ENCODE measurements around the gene DMWD. TPM values are rescaled to one million over a fixed set of nuclear protein-coding genes. Genes with fewer than 3 reads are reported as not detected.

DMWD gene
- total RNA-seq, 1 experiment from 2014 or later: 35.4 TPM

GRCh38 chr19:45789035-45789786 lies 3.4 kb downstream of the DMWD start:
- no peak overlapping the region for H3K27ac ChIP-seq
- H3K27me3 ChIP-seq (replicated peaks): no peaks in the 10 kb centered on the region
- peaks cover 69% of the 10 kb centered on the region for H3K36me3 ChIP-seq
- no peaks in the 10 kb centered on the region for H3K9me3 ChIP-seq (replicated peaks)
- no peak overlapping the region for H3K4me3 ChIP-seq
- DNase-seq (ENCODE audit: low read depth in 1 of 2, low spot score in 2 of 2): no peak
- H3K4me1 ChIP-seq (replicated peaks): peaks cover 6% of the 10 kb centered on the region

GRCh38 chr19:45786533-45786894 lies 6.1 kb downstream of the DMWD start:
- H3K9me3 ChIP-seq (replicated peaks): no peaks in the 10 kb centered on the region
- no peak for DNase-seq (ENCODE audit: low read depth in 1 of 2, low spot score in 2 of 2)
- H3K27me3 ChIP-seq (replicated peaks): no peaks in the 10 kb centered on the region
- no peak overlapping the region for H3K4me3 ChIP-seq
- H3K36me3 ChIP-seq: peaks cover 79% of the 10 kb centered on the region
- peaks cover 27% of the 10 kb centered on the region for H3K4me1 ChIP-seq (replicated peaks)
- H3K27ac ChIP-seq: no peak overlapping the region

DNA sequence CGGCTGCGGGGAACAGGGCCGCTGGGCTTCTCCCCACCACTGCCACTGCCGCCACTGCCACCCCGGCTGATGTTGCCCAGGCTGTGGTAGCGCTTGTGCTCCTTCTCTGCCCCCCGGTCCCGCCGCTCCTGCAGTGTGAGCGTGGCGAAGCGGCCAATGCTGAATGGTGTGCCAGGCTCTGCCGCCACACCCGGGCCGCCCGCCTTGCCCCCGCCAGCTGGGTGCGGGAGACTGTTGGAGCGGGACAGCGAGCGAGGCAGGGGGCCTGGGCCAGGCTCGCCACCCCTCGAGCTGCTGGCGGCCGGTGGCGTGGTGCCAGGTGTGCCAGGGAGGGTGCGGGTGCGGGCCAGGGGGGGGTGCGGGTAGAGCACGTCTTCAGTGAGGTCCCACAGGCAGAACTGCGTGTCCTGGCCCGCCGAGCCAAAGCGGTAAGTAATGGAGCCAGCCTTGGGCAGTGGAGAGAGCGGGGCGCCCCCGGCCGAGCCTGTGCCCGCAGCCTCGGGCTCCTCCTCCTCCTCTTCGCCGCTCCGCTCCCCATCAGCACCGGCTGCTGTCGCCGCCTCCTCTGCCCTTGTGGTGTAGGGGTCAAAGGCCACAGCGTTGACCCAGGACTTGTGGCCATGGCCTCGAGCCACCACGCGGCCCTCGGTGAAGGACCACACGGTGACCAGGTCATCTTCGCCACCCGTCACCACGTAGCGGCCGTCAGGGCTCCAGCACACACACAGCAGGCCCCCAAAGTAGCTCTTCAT lies 6.7 kb downstream of the DMWD start:
- DNase-seq (ENCODE audit: low read depth in 1 of 2, low spot score in 2 of 2): no peak
- Histone ChIP-seq H3K4me1 (replicated peaks) (peaks cover 24% of the 10 kb centered on the region), H3K27ac (no peak overlapping the region), H3K4me3 (no peak overlapping the region), H3K36me3 (peaks cover 76% of the 10 kb centered on the region), H3K9me3 (replicated peaks) (no peaks in the 10 kb centered on the region), H3K27me3 (replicated peaks) (no peaks in the 10 kb centered on the region)

- no peak overlapping the region for H3K4me3 ChIP-seq
Measured at GRCh38 chr19:45785097-45785496, 7.5 kb downstream of the DMWD start.

GRCh38 chr19:45784096-45784495 lies 8.5 kb downstream of the DMWD start:
- no peak overlapping the region for H3K27ac ChIP-seq
- H3K9me3 ChIP-seq (replicated peaks): no peaks in the 10 kb centered on the region
- H3K36me3 ChIP-seq: peaks cover 62% of the 10 kb centered on the region

More at GRCh38 chr19:45785097-45785496, 7.5 kb downstream of the DMWD start:
- no peaks in the 10 kb centered on the region for H3K27me3 ChIP-seq (replicated peaks)
- no peak overlapping the region for H3K27ac ChIP-seq
- no peaks in the 10 kb centered on the region for H3K9me3 ChIP-seq (replicated peaks)
- H3K4me1 ChIP-seq (replicated peaks): peaks cover 24% of the 10 kb centered on the region
- no peak for DNase-seq (ENCODE audit: low read depth in 1 of 2, low spot score in 2 of 2)
- H3K36me3 ChIP-seq: peaks cover 68% of the 10 kb centered on the region

DNA sequence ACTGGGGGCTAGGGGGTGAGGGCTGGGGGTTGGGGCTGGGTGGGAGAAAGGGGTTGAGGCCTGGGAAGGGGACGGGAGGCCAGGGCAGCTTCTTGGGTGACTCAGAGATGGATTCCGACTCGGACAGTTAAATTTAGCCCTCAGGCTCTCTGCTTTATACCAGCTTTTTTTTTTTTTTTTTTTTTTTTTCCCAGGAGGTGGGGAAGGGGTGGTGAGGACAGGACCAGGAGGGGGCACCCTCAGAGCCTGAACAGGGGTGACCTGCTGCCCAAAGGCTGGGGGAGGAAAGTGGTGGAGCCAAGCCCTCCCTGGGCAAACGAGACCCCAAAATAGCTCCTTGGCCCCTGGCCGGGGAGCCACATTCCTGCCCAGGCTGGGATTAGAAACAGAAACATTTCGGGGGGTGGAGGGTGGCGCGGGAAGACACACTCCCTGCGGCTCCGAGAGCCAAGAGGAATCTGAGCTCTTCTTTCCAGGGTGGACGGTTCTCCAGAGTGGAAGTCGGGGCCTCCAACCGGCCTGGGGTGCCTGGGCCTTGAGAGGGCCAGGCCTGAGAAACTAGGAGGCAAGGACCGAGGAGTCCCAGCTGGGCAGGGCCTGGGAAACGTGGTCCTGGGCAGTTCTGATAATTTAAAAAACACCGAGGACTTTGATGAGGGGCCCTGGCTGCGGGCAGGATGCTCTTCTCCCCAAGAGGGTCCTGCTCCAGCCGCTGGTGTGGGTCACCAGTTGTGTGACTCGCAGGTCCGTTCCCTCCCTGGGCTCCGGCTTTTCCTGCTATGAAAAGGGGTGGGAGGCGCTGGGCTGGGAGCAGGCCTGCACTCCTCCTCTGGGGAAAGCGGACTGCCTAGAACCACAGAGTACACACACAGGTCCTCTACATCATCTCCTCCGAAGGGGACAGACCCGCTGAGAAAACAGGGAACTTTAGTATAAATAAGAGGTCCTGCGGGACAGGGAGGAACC lies 9.5 kb downstream of the DMWD start:
- peak; percentile 52 to 53 for DNase-seq (ENCODE audit: low read depth in 1 of 2, low spot score in 2 of 2)
- Histone ChIP-seq H3K27me3 (replicated peaks) (no peaks in the 10 kb centered on the region), H3K36me3 (peaks cover 61% of the 10 kb centered on the region), H3K27ac (peak overlapping the region; percentile 34), H3K4me3 (no peak overlapping the region), H3K9me3 (replicated peaks) (no peaks in the 10 kb centered on the region), H3K4me1 (replicated peaks) (peaks cover 24% of the 10 kb centered on the region)

More at GRCh38 chr19:45784096-45784495, 8.5 kb downstream of the DMWD start:
- Histone ChIP-seq H3K27me3 (replicated peaks) (no peaks in the 10 kb centered on the region), H3K4me3 (no peak overlapping the region), H3K4me1 (replicated peaks) (peaks cover 24% of the 10 kb centered on the region)
- no peak for DNase-seq (ENCODE audit: low read depth in 1 of 2, low spot score in 2 of 2)

- H3K4me1 ChIP-seq (replicated peaks): peaks cover 24% of the 10 kb centered on the region
- H3K36me3 ChIP-seq: peaks cover 63% of the 10 kb centered on the region
- no peak for DNase-seq (ENCODE audit: low read depth in 1 of 2, low spot score in 2 of 2)
- no peaks in the 10 kb centered on the region for H3K9me3 ChIP-seq (replicated peaks)
- H3K27me3 ChIP-seq (replicated peaks): no peaks in the 10 kb centered on the region
- H3K4me3 ChIP-seq: no peak within 1 kb of the TSS
- peak within 1 kb of the TSS; percentile 34 for H3K27ac ChIP-seq
Measured at GRCh38 chr19:45782162-45782691, 10.4 kb downstream of the DMWD start, which contains the start of gene DMPK. DMPK (minus strand) TSS chr19:45782490; CDS start chr19:45782352, 138 bp downstream.

- Histone ChIP-seq H3K27ac (no peak overlapping the region), H3K9me3 (replicated peaks) (no peaks in the 10 kb centered on the region), H3K27me3 (replicated peaks) (no peaks in the 10 kb centered on the region), H3K36me3 (peaks cover 63% of the 10 kb centered on the region), H3K4me1 (replicated peaks) (peaks cover 24% of the 10 kb centered on the region), H3K4me3 (no peak overlapping the region)
- peak in 1 of 2 experiments; percentile 44 for DNase-seq (ENCODE audit: low read depth in 1 of 2, low spot score in 2 of 2)
Measured at GRCh38 chr19:45781214-45782161, 11.2 kb downstream of the DMWD start.

DNA sequence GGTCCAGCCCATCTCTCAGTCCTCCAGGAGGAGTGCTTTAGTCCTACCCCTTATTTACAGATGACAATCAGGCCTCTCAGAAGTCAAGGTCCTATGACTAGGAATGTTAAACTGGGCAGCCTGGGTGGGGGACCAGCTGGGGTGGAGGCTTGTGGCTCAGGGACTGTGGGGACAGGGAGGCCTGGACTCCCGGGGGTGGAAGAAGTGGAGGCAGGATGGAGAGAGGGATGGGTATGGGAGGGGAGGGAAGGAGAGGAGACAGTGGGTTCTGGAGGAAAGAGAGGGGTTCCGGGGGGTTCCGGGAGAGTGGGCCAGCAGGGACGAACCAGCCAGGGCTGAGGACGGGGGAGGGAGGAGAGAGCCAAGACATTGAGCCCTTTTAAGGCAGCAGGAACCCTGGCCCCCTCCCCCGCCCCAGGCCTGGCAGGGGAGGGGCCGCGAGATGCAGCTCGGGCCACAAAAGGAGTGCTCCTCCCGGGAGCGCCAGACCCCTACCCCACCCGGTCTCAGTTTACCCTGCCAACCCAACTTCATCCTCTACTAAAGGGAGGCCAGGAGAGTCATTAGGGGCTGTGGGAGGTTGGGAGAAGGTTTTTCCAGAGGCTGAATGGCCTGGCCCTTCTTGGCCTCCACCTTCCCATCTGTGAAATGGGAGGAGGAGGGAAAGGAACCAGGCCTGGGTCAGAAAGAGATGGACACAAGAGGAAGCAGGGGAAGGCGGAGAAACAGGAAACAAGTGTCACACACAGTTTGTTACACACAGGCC lies 12.0 kb downstream of the DMWD start:
- H3K4me3 ChIP-seq: no peak overlapping the region
- no peak overlapping the region for H3K27ac ChIP-seq
- peaks cover 57% of the 10 kb centered on the region for H3K36me3 ChIP-seq
- no peaks in the 10 kb centered on the region for H3K27me3 ChIP-seq (replicated peaks)
- no peaks in the 10 kb centered on the region for H3K9me3 ChIP-seq (replicated peaks)
- H3K4me1 ChIP-seq (replicated peaks): peaks cover 24% of the 10 kb centered on the region
- no peak for DNase-seq (ENCODE audit: low read depth in 1 of 2, low spot score in 2 of 2)

DNA sequence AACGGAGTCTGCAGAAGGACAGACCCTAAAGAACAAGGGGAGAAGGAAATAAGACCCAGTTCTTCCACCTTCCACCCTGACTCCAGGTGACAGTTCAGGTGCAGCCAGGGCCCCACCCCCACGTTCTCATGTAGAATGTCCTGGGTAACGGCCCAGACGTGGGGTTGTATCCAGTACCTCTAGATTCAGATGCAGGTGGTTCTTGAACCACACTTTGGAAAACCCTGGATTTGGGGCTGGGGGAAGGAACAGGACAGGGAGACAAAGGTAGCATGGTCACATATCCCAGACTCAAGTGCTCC lies 12.5 kb downstream of the DMWD start:
- Histone ChIP-seq H3K9me3 (replicated peaks) (no peaks in the 10 kb centered on the region), H3K27me3 (replicated peaks) (no peaks in the 10 kb centered on the region), H3K36me3 (peaks cover 52% of the 10 kb centered on the region), H3K4me1 (replicated peaks) (peaks cover 24% of the 10 kb centered on the region), H3K27ac (no peak overlapping the region), H3K4me3 (no peak overlapping the region)
- DNase-seq (ENCODE audit: low read depth in 1 of 2, low spot score in 2 of 2): no peak

GRCh38 chr19:45779231-45780145 lies 13.2 kb downstream of the DMWD start:
- peaks cover 24% of the 10 kb centered on the region for H3K4me1 ChIP-seq (replicated peaks)
- no peaks in the 10 kb centered on the region for H3K9me3 ChIP-seq (replicated peaks)
- H3K27me3 ChIP-seq (replicated peaks): no peaks in the 10 kb centered on the region
- H3K36me3 ChIP-seq: peaks cover 52% of the 10 kb centered on the region
- no peak overlapping the region for H3K27ac ChIP-seq
- H3K4me3 ChIP-seq: no peak overlapping the region
- no peak for DNase-seq (ENCODE audit: low read depth in 1 of 2, low spot score in 2 of 2)

Measured in SJSA1 (cell line).